GM23248 (cell line): ENCODE data around the gene SLC25A22.

ENCODE experiments used
- EZH2 ChIP-seq: fragments of 200-600 bp; sonication (generic); IDR thresholded peaks from 2 replicates; pipeline ENCODE4 v1.6.1; 2018; ENCODE audit warnings: antibody characterized with exemption, mild to moderate bottlenecking; ENCODE audit not compliant: insufficient read depth, poor library complexity, severe bottlenecking
- EZH2phosphoT487 ChIP-seq: fragments of 200-600 bp; sonication (generic); IDR thresholded peaks from 2 replicates; pipeline ENCODE4 v1.6.1; 2018; ENCODE audit warnings: antibody characterized with exemption, moderate library complexity, mild to moderate bottlenecking, low read depth; ENCODE audit not compliant: insufficient read depth

GRCh38 chr11:770642-771616 is 27.2 kb downstream of the SLC25A22 start:
- TF ChIP-seq EZH2phosphoT487 (no peak), EZH2 (no peak)
